Upper lobe of left lung (tissue), 6 donors: Measurements from ENCODE around the gene HEXIM2. TPM values are rescaled to one million over a fixed set of nuclear protein-coding genes. Genes with fewer than 3 reads are reported as not detected.

ENCODE experiments used
- ATAC-seq, 2 donors: fragments of 200-7000 bp; cut with Tn5 transposase; one replicate each; pipeline ENCODE4 v1.9.1; 2022; ENCODE audit warnings: mild to moderate bottlenecking in 2 of 2, moderate library complexity in 2 of 2; ENCODE audit not compliant: low FRiP score in 2 of 2
- DNase-seq, 2 donors: peaks; one replicate each; pipeline ENCODE4 v3.0.0-alpha.2; 2019 to 2020
- H3K27ac ChIP-seq, 4 donors: fragments of 200-600 bp; sonication (generic); one replicate each; pipeline ENCODE4 v1.5.1; 2016 to 2019
- H3K27me3 ChIP-seq, 4 donors: fragments of 200-600 bp; sonication (generic); one replicate each; pipeline ENCODE4 v1.5.1; 2017 to 2019
- H3K36me3 ChIP-seq, 4 donors: fragments of 200-600 bp; sonication (generic); one replicate each; pipeline ENCODE4 v1.5.1; 2016 to 2019
- H3K4me1 ChIP-seq, 4 donors: fragments of 200-600 bp; sonication (generic); one replicate each; pipeline ENCODE4 v1.5.1; 2018 to 2019
- H3K4me3 ChIP-seq, 4 donors: fragments of 200-600 bp; sonication (generic); one replicate each; pipeline ENCODE4 v1.5.1; 2017 to 2019; ENCODE audit warnings: mild to moderate bottlenecking in 2 of 4, moderate library complexity in 1 of 4
- H3K9me3 ChIP-seq, 4 donors: fragments of 200-600 bp; sonication (generic); one replicate each; pipeline ENCODE4 v1.5.1; 2018 to 2019
- EP300 ChIP-seq, 4 donors: sonication (generic); formaldehyde crosslinking; IDR thresholded peaks; one replicate each; pipeline ENCODE4 v1.5.1; 2017; ENCODE audit warnings: antibody characterized with exemption in 4 of 4, control low read depth in 2 of 4
- POLR2A ChIP-seq, 4 donors: fragments of 450-650 bp; IDR thresholded peaks; one replicate each; pipeline ENCODE4 v1.5.1; 2016 to 2017; ENCODE audit warnings: antibody characterized with exemption in 4 of 4, mild to moderate bottlenecking in 2 of 4
- POLR2AphosphoS5 ChIP-seq, 2 donors: sonication (generic); formaldehyde crosslinking; IDR thresholded peaks; one replicate each; pipeline ENCODE4 v1.5.1; 2017; ENCODE audit warnings: antibody characterized with exemption in 2 of 2
- WGBS, 2 donors: methylation state at CpG; one replicate each; pipeline ENCODE4 v1.1.5; 2017 to 2018; 5-methylcytosine and 5-hydroxymethylcytosine counted together
- total RNA-seq, 6 donors: library from RNA; depleted of rRNA in 4 of 6; stranded (reverse); fragments of >200 nt in 4 of 6; gene quantifications; one replicate each; pipeline versions ENCODE4 v1.1.0 to v1.2.1, GENCODE V29; 2016 to 2021
- TF ChIP-seq, protein P1 (sequence below), 6 experiments: fragments of 450-650 bp in 4 of 6; fragments of 200-600 bp in 2 of 6; sonication (generic) in 2 of 6; IDR thresholded peaks; one replicate each; pipeline ENCODE4 v1.5.1; 2016 to 2019; ENCODE audit warnings: antibody characterized with exemption in 6 of 6
- donor health status: DM: no; HTN: no; CAD: no; lungs with moderate emphysema.
- donor health status: DM: no; HTN: yes; CAD: no; lungs with severe emphysema.

Gene HEXIM2
- total RNA-seq, 6 donors from 2014 or later = 4.1 to 14.7 (median 9.3) TPM

DNA sequence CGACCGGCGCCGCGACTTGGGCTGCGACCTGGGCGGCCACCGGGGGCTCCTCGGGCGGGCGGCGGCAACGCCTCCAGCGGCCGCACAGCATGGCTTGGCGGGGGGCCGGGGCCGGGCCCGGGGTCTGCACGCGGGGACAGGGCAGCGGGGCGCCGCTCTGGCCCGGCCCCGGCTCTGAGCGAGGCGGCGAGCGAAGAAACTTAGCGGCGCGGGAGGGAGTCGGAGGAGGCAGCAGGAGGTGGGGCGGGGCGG is 29.4 kb upstream of the HEXIM2 start, which contains the start of gene PLCD3:
Gene PLCD3, minus strand, starts transcription at position 196 of the 252 bp plus-strand sequence. Its CDS starts 105 bp downstream, at position 91.
- Histone ChIP-seq H3K4me1 (peaks cover 46 to 66% (median 51%) of the 10 kb centered on the region in 4 donors), H3K4me3 (peak within 1 kb of the TSS; percentile 67 to 93 (median 70)), H3K9me3 (no peaks in the 10 kb centered on the region), H3K36me3 (no peaks in the 10 kb centered on the region), H3K27me3 (no peaks in the 10 kb centered on the region), H3K27ac (peak within 1 kb of the TSS; percentile 88 to 99 (median 94))
- 0 to 1% methylated on average over 2 to 22 of the region's 36 CpGs for WGBS, 2 donors
- DNase-seq (peak in 1 of 2 donors; percentile 95), ATAC-seq (no peak)
- TF ChIP-seq, protein P1, sequence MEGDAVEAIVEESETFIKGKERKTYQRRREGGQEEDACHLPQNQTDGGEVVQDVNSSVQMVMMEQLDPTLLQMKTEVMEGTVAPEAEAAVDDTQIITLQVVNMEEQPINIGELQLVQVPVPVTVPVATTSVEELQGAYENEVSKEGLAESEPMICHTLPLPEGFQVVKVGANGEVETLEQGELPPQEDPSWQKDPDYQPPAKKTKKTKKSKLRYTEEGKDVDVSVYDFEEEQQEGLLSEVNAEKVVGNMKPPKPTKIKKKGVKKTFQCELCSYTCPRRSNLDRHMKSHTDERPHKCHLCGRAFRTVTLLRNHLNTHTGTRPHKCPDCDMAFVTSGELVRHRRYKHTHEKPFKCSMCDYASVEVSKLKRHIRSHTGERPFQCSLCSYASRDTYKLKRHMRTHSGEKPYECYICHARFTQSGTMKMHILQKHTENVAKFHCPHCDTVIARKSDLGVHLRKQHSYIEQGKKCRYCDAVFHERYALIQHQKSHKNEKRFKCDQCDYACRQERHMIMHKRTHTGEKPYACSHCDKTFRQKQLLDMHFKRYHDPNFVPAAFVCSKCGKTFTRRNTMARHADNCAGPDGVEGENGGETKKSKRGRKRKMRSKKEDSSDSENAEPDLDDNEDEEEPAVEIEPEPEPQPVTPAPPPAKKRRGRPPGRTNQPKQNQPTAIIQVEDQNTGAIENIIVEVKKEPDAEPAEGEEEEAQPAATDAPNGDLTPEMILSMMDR (IDR thresholded peaks at IDR 0.05) = no peak
- no peak for TF ChIP-seq POLR2A (IDR thresholded peaks at IDR 0.05)
- TF ChIP-seq EP300 (IDR thresholded peaks at IDR 0.05) = no peak
- no peak for TF ChIP-seq POLR2AphosphoS5 (IDR thresholded peaks at IDR 0.05)

DNA sequence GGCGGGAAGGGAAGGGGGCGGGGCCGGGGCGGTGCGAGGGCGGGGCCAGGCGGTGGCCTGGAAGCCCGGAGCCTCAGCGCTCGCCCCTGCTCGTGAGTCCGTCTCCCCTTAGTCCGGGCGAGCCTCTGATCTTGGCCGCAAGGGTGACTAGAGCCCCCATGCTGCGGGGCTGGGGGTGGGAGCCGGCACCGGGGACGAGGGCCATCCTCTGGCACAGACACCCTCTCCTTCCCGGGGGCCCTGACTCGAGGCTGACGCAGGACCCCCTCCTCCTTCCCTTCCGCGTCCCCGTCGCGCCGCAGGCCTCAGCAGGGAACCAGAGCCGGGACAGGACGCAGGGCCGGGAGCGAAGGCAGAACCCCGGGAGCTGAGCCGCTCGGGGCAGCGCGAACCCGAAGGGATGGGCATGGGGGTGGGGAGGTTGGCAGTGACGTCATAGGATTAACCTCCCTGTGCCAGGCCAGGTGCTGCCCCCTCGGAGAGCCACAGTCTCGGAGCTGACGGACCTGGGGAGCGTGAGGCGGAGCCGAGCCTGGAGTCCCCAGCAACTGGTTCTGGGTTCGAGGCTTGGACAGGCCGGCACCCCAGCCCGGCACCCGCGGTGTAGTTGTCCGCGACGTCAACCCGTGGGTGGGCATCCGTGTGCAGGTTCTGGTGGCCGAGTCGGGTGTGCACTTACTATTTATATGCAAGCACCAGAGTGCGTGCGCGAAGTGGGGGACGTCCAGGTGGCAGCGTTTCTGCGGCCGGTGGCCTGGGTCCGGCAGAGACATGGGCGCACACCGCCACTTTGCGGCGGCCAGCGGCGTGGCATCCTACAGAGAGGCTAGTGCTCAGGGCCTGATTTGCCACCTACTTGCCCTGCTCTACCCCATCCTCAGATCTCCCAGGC is 28.9 kb upstream of the HEXIM2 start:
- peak overlapping the region; percentile 88 to 99 (median 94) for H3K27ac ChIP-seq
- WGBS, 2 donors = 1 to 5% methylated on average over 13 to 27 of the region's 71 CpGs
- H3K9me3 ChIP-seq = no peaks in the 10 kb centered on the region
- peaks cover 0 to 3% (median 0%) of the 10 kb centered on the region in 4 donors for H3K36me3 ChIP-seq
- peak; percentile 85 to 88 for ATAC-seq
- H3K4me1 ChIP-seq = peaks cover 40 to 61% (median 45%) of the 10 kb centered on the region in 4 donors
- DNase-seq = peak; percentile 93 to 96
- no peaks in the 10 kb centered on the region for H3K27me3 ChIP-seq
- TF ChIP-seq EP300 (IDR thresholded peaks at IDR 0.05) (no peak), POLR2A (IDR thresholded peaks at IDR 0.05) (peak in 3 of 4 donors; percentile 29 to 66 (median 42)), POLR2AphosphoS5 (IDR thresholded peaks at IDR 0.05) (peak; percentile 44 to 84)
- TF ChIP-seq, protein P1 (IDR thresholded peaks at IDR 0.05) = peak; percentile 85 to 96 (median 94)
- H3K4me3 ChIP-seq = peak overlapping the region; percentile 67 to 93 (median 70)

DNA sequence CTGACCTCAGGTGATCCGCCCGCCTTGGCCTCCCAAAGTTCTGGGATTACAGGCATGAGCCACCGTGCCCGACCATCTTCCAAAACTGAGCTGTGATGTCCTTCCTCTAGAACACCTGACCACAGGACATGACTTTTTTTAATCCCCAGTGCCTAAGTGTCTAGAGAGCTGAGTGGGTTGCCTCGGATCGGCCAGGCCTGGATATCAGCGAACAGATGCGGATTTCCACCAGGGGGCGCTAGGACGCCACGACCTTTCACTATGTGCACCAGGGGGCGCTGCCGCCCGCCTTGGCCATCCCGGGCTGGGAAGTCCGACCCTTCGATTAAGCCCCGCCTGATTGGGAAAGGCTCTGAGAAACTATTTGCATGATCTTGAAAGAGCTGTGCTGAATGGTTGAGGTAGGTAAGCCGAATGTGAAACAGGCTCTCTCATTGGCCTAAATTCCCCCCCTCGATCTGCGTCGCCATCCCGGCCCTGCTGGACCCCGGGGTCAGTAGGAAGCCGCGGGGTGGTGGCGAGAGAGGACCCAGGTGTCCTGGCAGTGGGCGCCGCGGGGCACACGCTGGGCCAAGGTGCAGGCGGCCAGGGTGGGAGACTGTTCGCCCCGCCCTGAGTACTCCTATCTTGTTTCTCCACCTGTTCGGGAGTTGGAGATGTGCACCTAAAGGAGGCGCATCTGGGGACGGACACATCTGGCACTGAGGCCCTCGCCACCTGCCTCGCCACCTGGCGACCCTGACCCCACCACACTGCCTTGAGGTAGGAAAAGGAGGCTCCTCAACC is 26.3 kb upstream of the HEXIM2 start, which contains the start of gene ACBD4:
Gene ACBD4, plus strand, starts transcription at position 496 of the 786 bp plus-strand sequence. CDS start 458 bp downstream, outside the sequence.
- Histone ChIP-seq H3K27ac (peak within 1 kb of the TSS; percentile 72 to 89 (median 85)), H3K4me1 (peaks cover 23 to 42% (median 27%) of the 10 kb centered on the region in 4 donors), H3K27me3 (no peaks in the 10 kb centered on the region), H3K4me3 (peak within 1 kb of the TSS; percentile 60 to 95 (median 74)), H3K9me3 (no peaks in the 10 kb centered on the region), H3K36me3 (peaks cover 0 to 19% (median 0%) of the 10 kb centered on the region in 4 donors)
- peak; percentile 91 to 95 for ATAC-seq
- TF ChIP-seq POLR2AphosphoS5 (IDR thresholded peaks at IDR 0.05) (peak; percentile 70 to 89), POLR2A (IDR thresholded peaks at IDR 0.05) (peak in 3 of 4 donors; percentile 36 to 78 (median 77)), EP300 (IDR thresholded peaks at IDR 0.05) (no peak)
- TF ChIP-seq, protein P1 (IDR thresholded peaks at IDR 0.05) = peak; percentile 99 to 100 (median 100)
- 5% methylated on average over 21 to 37 of the region's 40 CpGs for WGBS, 2 donors
- peak; percentile 97 to 98 for DNase-seq

DNA sequence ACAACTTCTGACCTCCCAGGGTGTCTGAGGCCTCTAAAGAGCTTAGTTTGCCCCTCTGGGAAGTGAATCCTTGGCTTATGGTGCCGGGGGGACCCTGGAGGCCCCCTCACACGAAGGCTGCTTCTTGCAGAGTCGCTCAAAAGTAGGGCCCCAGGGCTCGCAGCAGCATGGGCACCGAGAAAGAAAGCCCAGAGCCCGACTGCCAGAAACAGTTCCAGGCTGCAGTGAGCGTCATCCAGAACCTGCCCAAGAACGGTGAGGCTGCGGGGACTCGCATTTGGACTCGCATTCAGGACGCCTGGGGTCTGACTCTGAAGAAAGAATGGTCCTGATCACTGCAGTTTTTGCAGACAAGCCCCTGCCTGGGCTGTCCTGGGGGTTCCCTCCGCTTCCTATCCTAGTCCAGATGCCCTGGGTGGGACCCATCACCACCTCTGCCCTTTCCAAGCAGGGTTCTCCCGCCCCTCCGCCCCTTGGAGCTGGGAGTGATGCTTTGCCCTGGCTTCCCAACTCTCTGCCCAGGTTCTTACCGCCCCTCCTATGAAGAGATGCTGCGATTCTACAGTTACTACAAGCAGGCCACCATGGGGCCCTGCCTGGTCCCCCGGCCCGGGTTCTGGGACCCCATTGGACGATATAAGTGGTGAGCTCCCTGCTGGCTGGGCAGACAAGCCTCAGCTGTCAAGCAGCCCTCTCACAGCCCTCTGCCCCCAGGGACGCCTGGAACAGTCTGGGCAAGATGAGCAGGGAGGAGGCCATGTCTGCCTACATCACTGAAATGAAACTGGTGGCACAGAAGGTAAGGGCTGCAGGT is 25.5 kb upstream of the HEXIM2 start:
- 66 to 76% methylated on average over 6 to 11 of the region's 21 CpGs for WGBS, 2 donors
- TF ChIP-seq POLR2A (IDR thresholded peaks at IDR 0.05) = no peak
- TF ChIP-seq POLR2AphosphoS5 (IDR thresholded peaks at IDR 0.05) = no peak
- TF ChIP-seq EP300 (IDR thresholded peaks at IDR 0.05) = no peak
- TF ChIP-seq, protein P1 (IDR thresholded peaks at IDR 0.05) = no peak
- no peak for ATAC-seq
- Histone ChIP-seq H3K4me1 (peaks cover 20 to 34% (median 22%) of the 10 kb centered on the region in 4 donors), H3K4me3 (peak overlapping the region; percentile 60 to 95 (median 74)), H3K27me3 (no peaks in the 10 kb centered on the region), H3K27ac (peak overlapping the region; percentile 72 to 89 (median 85)), H3K9me3 (no peaks in the 10 kb centered on the region), H3K36me3 (peaks cover 0 to 19% (median 0%) of the 10 kb centered on the region in 4 donors)
- no peak for DNase-seq
